Neural progenitor cell (in vitro differentiated cells): ENCODE results near the gene MRC2. TPM values are rescaled to one million over a fixed set of nuclear protein-coding genes. Genes with fewer than 3 reads are reported as not detected.

ENCODE experiments used
- DNase-seq: peaks from one replicate; pipeline ENCODE4 v3.0.0-alpha.2; 2016; ENCODE audit warnings: low spot score
- H2AFZ ChIP-seq: fragments of 200-600 bp; sonication (generic); replicated peaks from 2 replicates; pipeline ENCODE4 v1.6.1; 2016; ENCODE audit warnings: antibody characterized with exemption
- H3F3A ChIP-seq: fragments of 200-600 bp; sonication (generic); 2 replicates; pipeline ENCODE4 v1.6.1; 2016; ENCODE audit warnings: antibody characterized with exemption, low read depth
- H3K27ac ChIP-seq: fragments of 200-600 bp; sonication (generic); 2 replicates; pipeline ENCODE4 v1.5.1; 2016; ENCODE audit warnings: mild to moderate bottlenecking
- H3K27me3 ChIP-seq: fragments of 200-600 bp; sonication (generic); 2 replicates; pipeline ENCODE4 v1.6.1; 2016; ENCODE audit warnings: mild to moderate bottlenecking, moderate library complexity
- H3K36me3 ChIP-seq: fragments of 200-600 bp; sonication (generic); 2 replicates; pipeline ENCODE4 v1.5.1; 2016
- H3K4me1 ChIP-seq: fragments of 200-600 bp; sonication (generic); 2 replicates; pipeline ENCODE4 v1.6.1; 2016; ENCODE audit warnings: mixed run types
- H3K4me2 ChIP-seq: fragments of 200-600 bp; sonication (generic); 2 replicates; pipeline ENCODE4 v1.6.1; 2016
- H3K4me3 ChIP-seq: fragments of 200-600 bp; sonication (generic); 2 replicates; pipeline ENCODE4 v1.5.1; 2016
- H3K79me2 ChIP-seq: fragments of 200-600 bp; sonication (generic); 2 replicates; pipeline ENCODE4 v1.6.1; 2016; ENCODE audit warnings: low read depth
- H3K9ac ChIP-seq: fragments of 200-600 bp; sonication (generic); 2 replicates; pipeline ENCODE4 v1.6.1; 2016
- H3K9me3 ChIP-seq: fragments of 200-600 bp; sonication (generic); 2 replicates; pipeline ENCODE4 v1.5.1; 2016; ENCODE audit warnings: low read depth
- H4K20me1 ChIP-seq: fragments of 200-600 bp; sonication (generic); 2 replicates; pipeline ENCODE4 v1.6.1; 2016; ENCODE audit warnings: low read depth
- H3K27ac Mint-ChIP-seq: 3 replicates; pipeline ENCODE4 v1.8.0; 2021; ENCODE audit warnings: mixed read lengths
- H3K27me3 Mint-ChIP-seq: 2 replicates; pipeline ENCODE4 v1.8.0; 2022; ENCODE audit warnings: low read depth, mild to moderate bottlenecking, inconsistent platforms, moderate library complexity, mixed read lengths; ENCODE audit not compliant: insufficient read depth
- H3K36me3 Mint-ChIP-seq: 3 replicates; pipeline ENCODE4 v1.8.0; 2021; ENCODE audit warnings: mixed read lengths
- H3K4me1 Mint-ChIP-seq: 3 replicates; pipeline ENCODE4 v1.8.0; 2021; ENCODE audit warnings: mixed read lengths
- H3K4me3 Mint-ChIP-seq: 3 replicates; pipeline ENCODE4 v1.8.0; 2021; ENCODE audit warnings: mild to moderate bottlenecking, moderate library complexity, mixed read lengths
- H3K9me3 Mint-ChIP-seq: 3 replicates; pipeline ENCODE4 v1.8.0; 2020; ENCODE audit warnings: mixed read lengths
- CTCF ChIP-seq: fragments of 200-600 bp; sonication (generic); IDR thresholded peaks from 2 replicates; pipeline ENCODE4 v1.5.1; 2017; ENCODE audit warnings: antibody characterized with exemption, mild to moderate bottlenecking
- EZH2 ChIP-seq: fragments of 200-600 bp; sonication (generic); IDR thresholded peaks from 2 replicates; pipeline ENCODE4 v1.6.1; 2017; ENCODE audit warnings: antibody characterized with exemption, mild to moderate bottlenecking, moderate library complexity
- EZH2phosphoT487 ChIP-seq: fragments of 200-600 bp; sonication (generic); IDR thresholded peaks from 2 replicates; pipeline ENCODE4 v1.6.1; 2017; ENCODE audit warnings: antibody characterized with exemption
- total RNA-seq: library from RNA; depleted of rRNA; stranded (reverse); fragments of >200 nt; gene quantifications from 2 replicates; pipeline ENCODE4 v1.2.3, GENCODE V29; 2015; ENCODE audit warnings: low replicate concordance

Gene MRC2
- total RNA-seq, 1 donor from 2014 or later, result 24.6 TPM

- H3K36me3 Mint-ChIP-seq, result peaks cover 21% of the 10 kb centered on the region
- peaks cover 3% of the 10 kb centered on the region for H3K4me1 Mint-ChIP-seq
- Histone ChIP-seq H3K27ac (no peak overlapping the region), H3K79me2 (no peaks in the 10 kb centered on the region), H3F3A (no peaks in the 10 kb centered on the region), H4K20me1 (no peaks in the 10 kb centered on the region), H2AFZ (no peak overlapping the region), H3K4me2 (no peak overlapping the region), H3K27me3 (no peaks in the 10 kb centered on the region), H3K9ac (no peak overlapping the region), H3K36me3 (no peaks in the 10 kb centered on the region), H3K4me3 (no peak overlapping the region), H3K9me3 (peaks cover 4% of the 10 kb centered on the region), H3K4me1 (no peaks in the 10 kb centered on the region)
- H3K27ac Mint-ChIP-seq, result no peak overlapping the region
- no peak overlapping the region for H3K4me3 Mint-ChIP-seq
- TF ChIP-seq CTCF (no peak), EZH2 (no peak), EZH2phosphoT487 (no peak)
- no peak for DNase-seq
- peaks cover 16% of the 10 kb centered on the region for H3K9me3 Mint-ChIP-seq
- H3K27me3 Mint-ChIP-seq, result no peaks in the 10 kb centered on the region
These were observed 37.1 kb downstream of the MRC2 start for GRCh38 chr17:62664336-62665120.

- H3K4me3 ChIP-seq, result no peak overlapping the region
- no peaks in the 10 kb centered on the region for H3K27me3 ChIP-seq
- H3K9me3 ChIP-seq, result peaks cover under 1% of the 10 kb centered on the region
- no peak overlapping the region for H3K4me2 ChIP-seq
- Mint-ChIP-seq H3K27me3 (no peaks in the 10 kb centered on the region), H3K4me3 (no peak overlapping the region), H3K4me1 (peaks cover 3% of the 10 kb centered on the region), H3K9me3 (peaks cover 12% of the 10 kb centered on the region), H3K36me3 (peaks cover 15% of the 10 kb centered on the region), H3K27ac (no peak overlapping the region)
- no peak for TF ChIP-seq EZH2phosphoT487
- TF ChIP-seq CTCF, result no peak
- no peak for TF ChIP-seq EZH2
- no peaks in the 10 kb centered on the region for H3K79me2 ChIP-seq
- H3F3A ChIP-seq, result no peaks in the 10 kb centered on the region
- DNase-seq, result no peak
- H3K36me3 ChIP-seq, result no peaks in the 10 kb centered on the region
- no peak overlapping the region for H3K9ac ChIP-seq
- H3K4me1 ChIP-seq, result no peaks in the 10 kb centered on the region
- no peak overlapping the region for H3K27ac ChIP-seq
- no peaks in the 10 kb centered on the region for H4K20me1 ChIP-seq
- H2AFZ ChIP-seq, result no peak overlapping the region
These were observed 38.1 kb downstream of the MRC2 start for GRCh38 chr17:62665599-62665998.

GRCh38 chr17:62666061-62666800 is 38.8 kb downstream of the MRC2 start:
- H3K4me3 ChIP-seq, result no peak overlapping the region
- H3K4me2 ChIP-seq, result no peak overlapping the region
- no peak overlapping the region for H3K27ac Mint-ChIP-seq
- no peaks in the 10 kb centered on the region for H3F3A ChIP-seq
- no peak for DNase-seq
- H3K9me3 ChIP-seq, result no peaks in the 10 kb centered on the region
- peaks cover 11% of the 10 kb centered on the region for H3K36me3 Mint-ChIP-seq
- H3K4me3 Mint-ChIP-seq, result no peak overlapping the region
- H3K79me2 ChIP-seq, result no peaks in the 10 kb centered on the region
- no peak overlapping the region for H2AFZ ChIP-seq
- H3K27ac ChIP-seq, result no peak overlapping the region
- H3K27me3 ChIP-seq, result no peaks in the 10 kb centered on the region
- H3K27me3 Mint-ChIP-seq, result no peaks in the 10 kb centered on the region
- H4K20me1 ChIP-seq, result no peaks in the 10 kb centered on the region
- TF ChIP-seq EZH2, result no peak
- TF ChIP-seq EZH2phosphoT487, result no peak
- TF ChIP-seq CTCF, result no peak
- no peaks in the 10 kb centered on the region for H3K36me3 ChIP-seq
- peaks cover 3% of the 10 kb centered on the region for H3K4me1 Mint-ChIP-seq
- H3K4me1 ChIP-seq, result no peaks in the 10 kb centered on the region
- peaks cover 6% of the 10 kb centered on the region for H3K9me3 Mint-ChIP-seq
- H3K9ac ChIP-seq, result no peak overlapping the region
